GM18867 (cell line): ENCODE results near the gene RTN4.

Experiments
- ATAC-seq: cut with Tn5 transposase; IDR thresholded peaks from one replicate; pipeline ENCODE4 v1.9.1; 2021; ENCODE audit warnings: mild to moderate bottlenecking, moderate library complexity; ENCODE audit not compliant: unreplicated experiment

The RTN4 gene

GRCh38 chr2:54955358-54956110 is 94.7 kb downstream of the RTN4 start:
- ATAC-seq, result no peak

GRCh38 chr2:54954705-54955357 is 95.4 kb downstream of the RTN4 start:
- ATAC-seq, result peak; percentile 62

- no peak for ATAC-seq
These were observed 96.1 kb downstream of the RTN4 start for GRCh38 chr2:54954158-54954557.

GRCh38 chr2:54952978-54953456 is 97.2 kb downstream of the RTN4 start:
- ATAC-seq, result no peak

- no peak for ATAC-seq
These were observed 97.8 kb downstream of the RTN4 start for GRCh38 chr2:54952425-54952824.

- ATAC-seq, result no peak
These were observed 99.4 kb downstream of the RTN4 start for GRCh38 chr2:54950811-54951210.

GRCh38 chr2:54949431-54949830 is 100.8 kb downstream of the RTN4 start:
- no peak for ATAC-seq

GRCh38 chr2:54948120-54948519 is 102.1 kb downstream of the RTN4 start:
- no peak for ATAC-seq

GRCh38 chr2:54947646-54948045 is 102.6 kb downstream of the RTN4 start:
- no peak for ATAC-seq

- no peak for ATAC-seq
These were observed 103.1 kb downstream of the RTN4 start for GRCh38 chr2:54947136-54947535.

GRCh38 chr2:54946220-54946805 is 103.9 kb downstream of the RTN4 start:
- ATAC-seq, result no peak

GRCh38 chr2:54945391-54946219 is 104.6 kb downstream of the RTN4 start:
- peak; percentile 82 for ATAC-seq

- no peak for ATAC-seq
These were observed 105.4 kb downstream of the RTN4 start for GRCh38 chr2:54944724-54945326.

GRCh38 chr2:54942373-54942772 is 107.9 kb downstream of the RTN4 start:
- no peak for ATAC-seq

GRCh38 chr2:54941248-54941984 is 108.8 kb downstream of the RTN4 start:
- ATAC-seq, result no peak

GRCh38 chr2:54940723-54941122 is 109.5 kb downstream of the RTN4 start:
- ATAC-seq, result no peak

- no peak for ATAC-seq
These were observed 110.7 kb downstream of the RTN4 start for GRCh38 chr2:54939446-54940118.

GRCh38 chr2:54936766-54937165 is 113.5 kb downstream of the RTN4 start:
- ATAC-seq, result no peak

GRCh38 chr2:54935389-54935788 is 114.9 kb downstream of the RTN4 start:
- no peak for ATAC-seq
